ENCODE results near the gene KIF3A.
"Not testable (repeated sequence)": the region's sequence is repeated elsewhere in the genome, so short reads cannot be mapped to it uniquely, and the experiment has no call there.

Gene KIF3A

GRCh38 chr5:132714456-132715307 is 22.7 kb downstream of the KIF3A start:
- no peak for DNase-seq (ENCODE audit: low read depth)
- peak; percentile 15 for TF ChIP-seq CTCF (IDR thresholded peaks at IDR 0.05; ENCODE audit: low read depth, low read length, missing control alignments)
- no peak overlapping the region for H3K4me3 ChIP-seq (ENCODE audit: low read depth, low read length)
- in situ Hi-C loops (cut with HindIII; ENCODE audit: low sequenced_read_pairs), result no loop called here

DNA sequence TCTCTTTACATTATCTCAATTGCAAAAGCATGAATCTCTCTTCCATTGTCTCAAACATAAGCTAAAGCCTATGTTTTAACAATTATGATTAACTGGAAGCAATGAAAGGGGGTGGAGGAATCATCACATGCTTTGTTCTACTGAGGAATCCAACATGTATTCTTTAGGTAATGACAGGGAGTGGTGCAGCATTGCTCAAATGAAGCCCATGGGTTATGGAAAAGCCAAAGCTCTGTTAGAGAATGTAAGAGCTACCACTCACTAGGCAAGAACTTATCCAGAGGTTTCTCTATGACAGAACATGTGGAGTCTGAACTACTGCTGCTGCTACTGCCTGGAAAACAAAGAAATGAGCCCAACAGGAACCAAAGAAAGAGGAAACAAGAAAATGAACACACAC is 28.7 kb downstream of the KIF3A start:
- DNase-seq (ENCODE audit: low read depth), result no peak
- H3K4me3 ChIP-seq (ENCODE audit: low read depth, low read length), result no peak overlapping the region
- no peak for TF ChIP-seq CTCF (IDR thresholded peaks at IDR 0.05; ENCODE audit: low read depth, low read length, missing control alignments)
- in situ Hi-C loops (cut with HindIII; ENCODE audit: low sequenced_read_pairs), result no loop called here

- no peak for DNase-seq (ENCODE audit: low read depth)
- H3K4me3 ChIP-seq (ENCODE audit: low read depth, low read length), result no peak overlapping the region
- TF ChIP-seq CTCF (IDR thresholded peaks at IDR 0.05; ENCODE audit: low read depth, low read length, missing control alignments), result no peak
- in situ Hi-C loops (cut with HindIII; ENCODE audit: low sequenced_read_pairs), result no loop called here
Measured at GRCh38 chr5:132704875-132705274, 32.5 kb downstream of the KIF3A start.

- TF ChIP-seq CTCF (IDR thresholded peaks at IDR 0.05; ENCODE audit: low read depth, low read length, missing control alignments), result no peak
- DNase-seq (ENCODE audit: low read depth), result no peak
- in situ Hi-C loops (cut with HindIII; ENCODE audit: low sequenced_read_pairs), result no loop called here
- H3K4me3 ChIP-seq (ENCODE audit: low read depth, low read length), result no peak overlapping the region
Measured at GRCh38 chr5:132695956-132696355, 41.4 kb downstream of the KIF3A start.

GRCh38 chr5:132692632-132692967 is 44.7 kb downstream of the KIF3A start:
- in situ Hi-C loops (cut with HindIII; ENCODE audit: low sequenced_read_pairs), result no loop called here
- no peak for TF ChIP-seq CTCF (IDR thresholded peaks at IDR 0.05; ENCODE audit: low read depth, low read length, missing control alignments)
- DNase-seq (ENCODE audit: low read depth), result no peak
- H3K4me3 ChIP-seq (ENCODE audit: low read depth, low read length), result no peak overlapping the region

GRCh38 chr5:132691755-132692631 is 45.4 kb downstream of the KIF3A start:
- H3K4me3 ChIP-seq (ENCODE audit: low read depth, low read length); in situ Hi-C loops (cut with HindIII; ENCODE audit: low sequenced_read_pairs); DNase-seq (ENCODE audit: low read depth): not testable (repeated sequence)

DNA sequence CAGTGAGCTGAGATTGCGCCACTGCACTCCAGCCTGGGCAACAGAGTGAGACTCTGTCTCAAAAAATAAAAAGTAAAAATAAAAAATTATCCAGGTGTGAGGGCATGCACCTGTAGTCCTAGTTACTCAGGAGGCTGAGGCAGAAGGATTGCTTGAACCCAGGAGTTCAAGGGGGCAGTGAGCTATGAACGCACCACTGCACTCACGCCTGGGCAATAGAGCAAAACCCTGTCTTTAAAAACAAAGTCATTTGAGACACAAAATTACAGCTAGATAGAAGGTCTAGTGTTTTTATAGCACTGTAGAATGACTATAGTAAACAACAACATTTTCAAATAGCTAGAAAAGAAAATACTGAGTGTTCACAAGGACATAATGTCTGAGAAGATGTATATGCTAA is 47.2 kb downstream of the KIF3A start:
- no peak for DNase-seq (ENCODE audit: low read depth)
- H3K4me3 ChIP-seq (ENCODE audit: low read depth, low read length), result no peak overlapping the region
- no peak for TF ChIP-seq CTCF (IDR thresholded peaks at IDR 0.05; ENCODE audit: low read depth, low read length, missing control alignments)
- in situ Hi-C loops (cut with HindIII; ENCODE audit: low sequenced_read_pairs), result no loop called here

All from astrocyte of the cerebellum (primary cell).